GM19455 (cell line): ENCODE results near the gene PRR23E.

ENCODE experiments used
- ATAC-seq: cut with Tn5 transposase; IDR thresholded peaks from one replicate; pipeline ENCODE4 v1.9.1; 2021; ENCODE audit not compliant: unreplicated experiment

PRR23E gene

GRCh38 chr3:127222163-127222562, 29.2 kb downstream of the PRR23E start:
- no peak for ATAC-seq

- ATAC-seq, result no peak
Measured at GRCh38 chr3:127222664-127223063, 29.7 kb downstream of the PRR23E start.

- no peak for ATAC-seq
Measured at GRCh38 chr3:127224118-127224517, 31.2 kb downstream of the PRR23E start.

GRCh38 chr3:127226457-127226856, 33.5 kb downstream of the PRR23E start:
- ATAC-seq, result no peak

GRCh38 chr3:127226946-127227842, 34.3 kb downstream of the PRR23E start:
- ATAC-seq, result no peak

- ATAC-seq, result no peak
Measured at GRCh38 chr3:127228866-127229265, 35.9 kb downstream of the PRR23E start.

- no peak for ATAC-seq
Measured at GRCh38 chr3:127233371-127233770, 40.4 kb downstream of the PRR23E start.

- ATAC-seq, result no peak
Measured at GRCh38 chr3:127234778-127235177, 41.8 kb downstream of the PRR23E start.

- no peak for ATAC-seq
Measured at GRCh38 chr3:127235706-127236105, 42.8 kb downstream of the PRR23E start.

GRCh38 chr3:127237835-127238234, 44.9 kb downstream of the PRR23E start:
- ATAC-seq, result no peak

- no peak for ATAC-seq
Measured at GRCh38 chr3:127238602-127239001, 45.7 kb downstream of the PRR23E start.

- ATAC-seq, result no peak
Measured at GRCh38 chr3:127247292-127247691, 54.4 kb downstream of the PRR23E start.
